Neural crest cell (in vitro differentiated cells): ENCODE measurements around the gene RHBDL3. TPM values are rescaled to one million over a fixed set of nuclear protein-coding genes. Genes with fewer than 3 reads are reported as not detected.
"Not testable (repeated sequence)": the region's sequence is repeated elsewhere in the genome, so short reads cannot be mapped to it uniquely, and the experiment has no call there.

Source experiments
- DNase-seq: peaks from one replicate; pipeline ENCODE4 v3.0.0; 2021; ENCODE audit warnings: low read depth, mixed read lengths, low spot score
- H3K27ac Mint-ChIP-seq: one replicate; pipeline ENCODE4 v1.8.0; 2021; ENCODE audit warnings: mild to moderate bottlenecking, mixed read lengths; ENCODE audit not compliant: unreplicated experiment
- H3K27me3 Mint-ChIP-seq: 2 replicates; pipeline ENCODE4 v1.8.0; 2021; ENCODE audit warnings: low read depth, mild to moderate bottlenecking, mixed read lengths
- H3K36me3 Mint-ChIP-seq: 2 replicates; pipeline ENCODE4 v1.8.0; 2021; ENCODE audit warnings: low read depth, mild to moderate bottlenecking, mixed read lengths
- H3K4me1 Mint-ChIP-seq: 2 replicates; pipeline ENCODE4 v1.8.0; 2021; ENCODE audit warnings: mixed read lengths
- H3K4me3 Mint-ChIP-seq: one replicate; pipeline ENCODE4 v1.8.0; 2021; ENCODE audit warnings: mild to moderate bottlenecking, mixed read lengths
- H3K9me3 Mint-ChIP-seq: 2 replicates; pipeline ENCODE4 v1.8.0; 2021; ENCODE audit warnings: mixed read lengths
- total RNA-seq: library from RNA; stranded (reverse); gene quantifications from 2 replicates; pipeline ENCODE4 v1.2.1, GENCODE V29; 2021
- TF ChIP-seq, protein P1 (sequence below): fragments of 200-600 bp; sonication (generic); conservative IDR thresholded peaks from 2 replicates; pipeline ENCODE4 v1.5.0; 2021; ENCODE audit warnings: antibody characterized with exemption, mild to moderate bottlenecking

Gene RHBDL3
- total RNA-seq, 1 donor from 2014 or later, result 18.7 TPM

DNA sequence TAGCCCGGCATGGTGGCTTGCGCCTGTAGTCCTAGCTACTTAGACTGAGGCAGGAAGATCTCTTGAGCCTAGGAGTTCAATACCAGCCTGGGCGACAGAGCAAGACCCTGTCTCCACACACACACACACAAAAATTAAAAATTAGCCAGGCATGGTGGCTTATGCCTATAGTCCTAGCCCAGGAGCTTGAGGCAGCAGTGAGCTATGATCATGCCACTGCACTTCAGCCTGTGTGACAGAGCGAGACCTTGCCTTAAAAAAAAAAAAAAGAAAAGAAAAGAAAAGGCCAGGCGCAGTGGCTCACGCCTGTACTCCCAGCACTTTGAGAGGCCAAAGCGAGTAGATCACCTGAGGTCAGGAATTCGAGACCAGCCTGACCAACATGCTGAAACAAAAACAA lies 52.4 kb downstream of the RHBDL3 start:
- Mint-ChIP-seq H3K9me3 (no peaks in the 10 kb centered on the region), H3K27ac (no peak overlapping the region), H3K4me1 (peaks cover 28% of the 10 kb centered on the region), H3K36me3 (no peaks in the 10 kb centered on the region), H3K27me3 (peaks cover 3% of the 10 kb centered on the region), H3K4me3 (no peak overlapping the region)
- TF ChIP-seq, protein P1, sequence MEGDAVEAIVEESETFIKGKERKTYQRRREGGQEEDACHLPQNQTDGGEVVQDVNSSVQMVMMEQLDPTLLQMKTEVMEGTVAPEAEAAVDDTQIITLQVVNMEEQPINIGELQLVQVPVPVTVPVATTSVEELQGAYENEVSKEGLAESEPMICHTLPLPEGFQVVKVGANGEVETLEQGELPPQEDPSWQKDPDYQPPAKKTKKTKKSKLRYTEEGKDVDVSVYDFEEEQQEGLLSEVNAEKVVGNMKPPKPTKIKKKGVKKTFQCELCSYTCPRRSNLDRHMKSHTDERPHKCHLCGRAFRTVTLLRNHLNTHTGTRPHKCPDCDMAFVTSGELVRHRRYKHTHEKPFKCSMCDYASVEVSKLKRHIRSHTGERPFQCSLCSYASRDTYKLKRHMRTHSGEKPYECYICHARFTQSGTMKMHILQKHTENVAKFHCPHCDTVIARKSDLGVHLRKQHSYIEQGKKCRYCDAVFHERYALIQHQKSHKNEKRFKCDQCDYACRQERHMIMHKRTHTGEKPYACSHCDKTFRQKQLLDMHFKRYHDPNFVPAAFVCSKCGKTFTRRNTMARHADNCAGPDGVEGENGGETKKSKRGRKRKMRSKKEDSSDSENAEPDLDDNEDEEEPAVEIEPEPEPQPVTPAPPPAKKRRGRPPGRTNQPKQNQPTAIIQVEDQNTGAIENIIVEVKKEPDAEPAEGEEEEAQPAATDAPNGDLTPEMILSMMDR, result no peak
- no peak for DNase-seq

DNA sequence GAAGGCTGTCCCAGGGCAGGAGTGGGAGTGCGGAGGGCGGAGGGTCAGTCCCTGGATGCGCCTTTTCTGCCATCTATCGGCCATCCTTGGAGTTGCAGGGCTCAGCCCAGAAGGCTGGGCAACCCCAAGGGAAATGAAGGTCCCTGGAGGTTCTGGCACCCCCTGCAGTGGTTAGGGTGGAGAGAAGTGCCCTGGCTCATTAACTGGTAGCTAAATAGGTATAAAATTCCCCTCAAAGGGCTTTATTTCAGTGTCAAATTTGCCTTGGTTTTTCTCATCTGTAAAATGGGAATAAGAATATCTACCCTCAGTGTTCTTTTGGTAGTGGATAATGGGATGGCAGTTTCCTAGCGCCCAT lies 53.9 kb downstream of the RHBDL3 start:
- Mint-ChIP-seq H3K4me3 (peak overlapping the region; percentile 44), H3K4me1 (peaks cover 25% of the 10 kb centered on the region), H3K27me3 (peaks cover 3% of the 10 kb centered on the region), H3K27ac (no peak overlapping the region), H3K36me3 (no peaks in the 10 kb centered on the region), H3K9me3 (no peaks in the 10 kb centered on the region)
- peak; percentile 84 for DNase-seq
- TF ChIP-seq, protein P1, result peak; percentile 88

DNA sequence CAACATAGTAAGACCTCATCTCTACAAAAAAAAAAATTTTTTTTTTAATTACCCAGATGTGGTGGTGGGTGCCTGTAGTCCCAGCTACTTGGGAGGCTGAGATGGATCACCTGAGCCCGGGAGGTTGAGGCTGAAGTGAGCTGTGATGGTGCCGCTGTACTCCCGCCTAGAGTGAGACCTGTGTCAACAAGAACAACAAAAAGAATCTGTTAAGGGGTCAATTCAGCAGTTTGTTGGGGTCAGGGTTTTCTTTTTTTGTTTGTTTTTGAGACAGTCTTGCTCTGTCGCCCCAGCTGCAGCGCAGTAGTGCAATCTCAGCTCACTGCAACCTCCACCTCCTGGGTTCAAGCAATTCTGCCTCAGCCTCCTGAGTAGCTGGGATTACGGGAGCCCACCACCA lies 54.4 kb downstream of the RHBDL3 start:
- not testable (repeated sequence) for H3K36me3 Mint-ChIP-seq, H3K4me3 Mint-ChIP-seq, DNase-seq, H3K27ac Mint-ChIP-seq, H3K9me3 Mint-ChIP-seq, H3K27me3 Mint-ChIP-seq
- H3K4me1 Mint-ChIP-seq, result peaks cover 20% of the 10 kb centered on the region

DNA sequence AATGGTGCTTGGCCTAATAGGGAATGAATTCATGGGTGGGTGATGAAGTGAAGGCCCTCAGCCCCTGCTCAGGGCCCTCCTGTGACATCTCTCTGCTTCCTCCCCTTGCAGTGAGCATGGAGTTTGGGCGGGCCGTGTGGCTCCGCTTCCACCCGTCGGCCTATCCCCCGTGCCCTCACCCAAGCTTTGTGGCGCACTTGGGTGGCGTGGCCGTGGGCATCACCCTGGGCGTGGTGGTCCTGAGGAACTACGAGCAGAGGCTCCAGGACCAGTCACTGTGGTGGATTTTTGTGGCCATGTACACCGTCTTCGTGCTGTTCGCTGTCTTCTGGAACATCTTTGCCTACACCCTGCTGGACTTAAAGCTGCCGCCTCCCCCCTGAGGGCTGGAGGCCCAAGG lies 55.2 kb downstream of the RHBDL3 start:
- peaks cover under 1% of the 10 kb centered on the region for H3K27me3 Mint-ChIP-seq
- no peaks in the 10 kb centered on the region for H3K36me3 Mint-ChIP-seq
- peaks cover 12% of the 10 kb centered on the region for H3K4me1 Mint-ChIP-seq
- TF ChIP-seq, protein P1, result no peak
- H3K4me3 Mint-ChIP-seq, result no peak overlapping the region
- DNase-seq, result no peak
- H3K9me3 Mint-ChIP-seq, result no peaks in the 10 kb centered on the region
- no peak overlapping the region for H3K27ac Mint-ChIP-seq

DNA sequence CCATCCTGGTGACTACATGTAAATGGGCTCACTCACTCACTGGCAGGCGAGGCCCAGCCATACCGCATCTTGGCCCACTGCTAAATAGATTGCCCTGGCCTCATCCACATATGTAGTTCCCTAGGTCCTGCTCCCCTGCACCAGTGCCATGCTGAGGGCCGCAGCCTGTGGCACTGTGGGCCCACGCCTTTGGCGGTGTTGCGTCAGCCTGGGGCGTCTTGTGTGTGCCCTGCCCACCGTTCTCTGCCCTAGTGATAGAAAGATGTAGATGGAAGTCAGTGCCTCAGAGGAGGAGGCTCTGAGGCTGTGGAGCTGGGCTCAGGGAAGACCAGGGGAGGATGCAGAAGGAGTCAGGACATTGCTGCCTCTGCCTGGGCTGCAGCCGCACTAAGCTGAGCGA lies 57.4 kb downstream of the RHBDL3 start:
- Mint-ChIP-seq H3K36me3 (no peaks in the 10 kb centered on the region), H3K27me3 (no peaks in the 10 kb centered on the region), H3K27ac (peak overlapping the region; percentile 39), H3K4me3 (no peak overlapping the region), H3K9me3 (no peaks in the 10 kb centered on the region), H3K4me1 (peaks cover 3% of the 10 kb centered on the region)
- TF ChIP-seq, protein P1, result no peak
- no peak for DNase-seq

DNA sequence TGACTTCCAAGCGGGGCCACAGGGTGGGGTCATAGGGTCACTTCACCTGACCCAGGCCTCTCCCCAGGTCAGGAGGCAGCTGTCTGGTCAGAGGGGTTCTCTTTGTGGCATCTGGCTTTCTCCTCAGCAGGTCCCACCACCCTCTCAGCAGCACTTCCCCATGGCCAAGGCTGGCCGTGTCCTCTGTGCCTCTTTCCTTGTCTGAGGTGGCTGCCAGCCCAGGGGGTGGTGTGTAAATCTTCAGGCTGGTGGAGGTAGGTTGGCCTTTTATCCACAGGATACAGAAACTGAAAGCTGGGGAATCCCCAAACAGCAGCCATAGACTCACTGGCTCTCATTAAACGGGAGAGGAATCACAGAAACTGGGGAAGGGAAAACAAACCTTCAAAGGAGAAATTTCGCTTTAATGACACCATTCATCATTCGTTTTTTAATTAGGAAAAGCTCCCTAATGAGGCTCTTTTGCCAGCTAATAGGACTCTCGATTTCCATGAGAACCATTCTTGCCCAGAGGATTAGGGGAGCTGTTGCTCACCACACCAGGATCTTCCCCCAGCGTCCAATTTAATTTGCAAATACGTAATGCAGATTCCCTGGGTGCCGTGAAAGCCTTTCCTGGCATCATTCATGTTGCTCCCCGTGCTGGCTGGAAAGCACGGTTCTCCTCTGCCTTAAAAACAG lies 58.3 kb downstream of the RHBDL3 start:
- Mint-ChIP-seq H3K27ac (no peak overlapping the region), H3K36me3 (no peaks in the 10 kb centered on the region), H3K4me1 (peaks cover 3% of the 10 kb centered on the region), H3K27me3 (no peaks in the 10 kb centered on the region), H3K4me3 (no peak overlapping the region), H3K9me3 (no peaks in the 10 kb centered on the region)
- TF ChIP-seq, protein P1, result no peak
- no peak for DNase-seq
